ENCODE measurements around the gene KAT2A.
A peak's percentile ranks its signal among the peaks of the same experiment; 100 is the strongest.

The KAT2A gene

DNA sequence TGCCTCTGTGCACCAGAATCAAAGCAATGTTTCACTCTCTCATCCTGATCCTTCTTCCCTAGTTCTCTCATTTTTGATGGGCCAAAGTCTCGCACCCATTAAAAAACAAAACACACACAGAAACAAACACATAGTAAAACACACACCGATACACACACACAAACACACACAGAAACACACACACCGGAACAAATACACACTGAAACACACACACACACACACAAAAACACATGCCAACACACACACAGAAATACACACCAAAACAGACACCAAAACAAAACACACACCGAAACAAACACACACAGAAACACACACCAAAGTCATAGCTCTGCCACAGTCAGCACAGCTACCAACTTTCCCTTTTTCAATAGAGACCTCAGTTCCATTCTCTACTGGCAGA lies 10.1 kb upstream of the KAT2A start:
- H3K4me1 ChIP-seq (ENCODE audit: control insufficient read depth, insufficient read depth, low read length), result peaks cover 24% of the 10 kb centered on the region
- H3K27ac ChIP-seq (ENCODE audit: extremely low read depth, low read depth, low read length), result no peak overlapping the region
- POLR2A ChIA-PET, result interaction anchor here (0.5 to 1.2 kb wide), 2 partner anchors 11 to 129 kb away, joined by 3 to 4 read pairs; no protein-coding TSS in a partner anchor
- TF ChIP-seq YY2 (tag by site-specific recombination; IDR thresholded peaks at IDR 0.05), result no peak
- TF ChIP-seq, protein P1, sequence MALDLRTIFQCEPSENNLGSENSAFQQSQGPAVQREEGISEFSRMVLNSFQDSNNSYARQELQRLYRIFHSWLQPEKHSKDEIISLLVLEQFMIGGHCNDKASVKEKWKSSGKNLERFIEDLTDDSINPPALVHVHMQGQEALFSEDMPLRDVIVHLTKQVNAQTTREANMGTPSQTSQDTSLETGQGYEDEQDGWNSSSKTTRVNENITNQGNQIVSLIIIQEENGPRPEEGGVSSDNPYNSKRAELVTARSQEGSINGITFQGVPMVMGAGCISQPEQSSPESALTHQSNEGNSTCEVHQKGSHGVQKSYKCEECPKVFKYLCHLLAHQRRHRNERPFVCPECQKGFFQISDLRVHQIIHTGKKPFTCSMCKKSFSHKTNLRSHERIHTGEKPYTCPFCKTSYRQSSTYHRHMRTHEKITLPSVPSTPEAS (tag by site-specific recombination; IDR thresholded peaks at IDR 0.05), result peak; percentile 97
- H3K36me3 ChIP-seq (ENCODE audit: control insufficient read depth in 2 of 2, insufficient read depth in 1 of 2, low read length in 2 of 2), result peaks cover 31 to 81% of the 10 kb centered on the region in 2 experiments
- no peak overlapping the region for H3K4me3 ChIP-seq (ENCODE audit: low read depth, low read length)
- no peaks in the 10 kb centered on the region for H3K9me3 ChIP-seq (ENCODE audit: control insufficient read depth, insufficient read depth, low read depth, low read length)
- CTCF ChIA-PET, result interaction anchor here (0.6 to 1.3 kb wide), 5 partner anchors 11 to 824 kb away, joined by 3 to 5 read pairs (median 4); no protein-coding TSS in a partner anchor

DNA sequence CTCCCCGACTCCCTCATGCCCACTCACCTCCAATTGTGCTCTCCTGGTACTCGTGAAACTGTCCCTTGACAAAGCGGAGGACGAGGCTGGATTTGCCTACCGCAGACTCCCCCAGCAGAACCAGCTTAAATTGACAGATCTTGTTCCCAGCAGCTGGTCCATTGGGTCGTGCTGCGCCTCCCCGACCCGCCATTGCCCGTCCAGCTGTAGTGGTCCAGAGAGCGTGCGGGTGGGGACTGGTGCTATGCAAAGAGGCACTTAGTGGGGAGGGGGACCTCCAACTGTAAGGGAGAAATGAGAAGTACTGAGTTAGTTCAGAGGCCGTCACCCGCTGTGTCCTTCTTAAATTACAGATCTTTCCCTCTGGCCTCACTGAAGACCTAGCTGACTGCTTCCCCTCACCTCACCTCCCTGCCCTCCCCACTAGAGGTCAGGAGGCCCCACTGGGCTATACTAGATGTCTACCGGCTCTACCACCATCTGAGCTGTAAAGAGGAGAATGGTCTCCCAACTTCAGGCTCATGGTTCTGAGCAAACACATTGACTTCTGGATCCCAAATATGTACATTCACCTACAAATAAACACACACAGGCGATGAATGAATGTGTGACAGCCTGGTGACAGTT lies 9.3 kb upstream of the KAT2A start:
- H3K36me3 ChIP-seq (ENCODE audit: control insufficient read depth in 2 of 2, insufficient read depth in 1 of 2, low read length in 2 of 2), result peaks cover 38 to 85% of the 10 kb centered on the region in 2 experiments
- CTCF ChIA-PET, result interaction anchor here (0.6 to 1.9 kb wide), 7 partner anchors 11 to 118 kb away, joined by 3 to 5 read pairs (median 4); partner anchors contain the start of gene NKIRAS2

DNA sequence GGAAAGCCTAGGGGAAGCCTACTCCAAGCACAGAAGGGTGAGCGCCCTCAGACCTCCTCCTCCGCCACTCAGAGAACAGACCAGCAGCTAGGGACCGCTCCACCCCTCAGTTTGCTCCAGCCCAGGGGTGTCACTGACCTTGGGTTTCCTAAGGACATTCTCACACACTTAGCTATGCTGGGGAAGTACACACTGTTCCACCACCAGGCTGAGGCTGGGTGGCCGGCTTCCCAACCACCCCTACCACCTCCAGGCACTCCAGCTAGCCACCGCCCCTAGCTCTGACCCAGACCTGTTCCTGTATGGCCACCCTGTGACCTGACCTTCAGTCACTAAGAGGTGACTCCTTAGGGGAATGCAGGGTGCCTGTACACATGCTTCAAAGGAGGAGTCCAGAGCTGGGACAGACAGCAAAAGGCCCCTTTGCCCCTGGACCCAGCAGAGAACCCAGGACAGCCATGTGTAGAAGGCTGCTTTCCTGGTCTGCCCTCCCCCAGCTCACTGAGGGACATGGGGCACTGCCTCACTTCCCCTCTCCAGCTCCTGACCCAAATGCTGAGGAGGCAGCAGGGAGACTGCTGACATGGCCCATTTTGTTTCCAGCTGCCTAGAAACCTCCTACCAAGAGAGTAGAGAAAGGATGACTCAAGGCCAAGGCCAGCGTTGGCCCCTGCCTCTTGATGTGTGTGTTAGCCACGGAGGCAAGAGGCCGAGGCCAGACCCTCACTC lies 8.1 kb upstream of the KAT2A start:
- Histone ChIP-seq H3K4me3 (ENCODE audit: low read depth, low read length) (no peak overlapping the region), H3K9me3 (ENCODE audit: control insufficient read depth, insufficient read depth, low read depth, low read length) (no peaks in the 10 kb centered on the region), H3K27ac (ENCODE audit: extremely low read depth, low read depth, low read length) (no peak overlapping the region), H3K36me3 (ENCODE audit: control insufficient read depth in 2 of 2, insufficient read depth in 1 of 2, low read length in 2 of 2) (peaks cover 39 to 89% of the 10 kb centered on the region in 2 experiments), H3K4me1 (ENCODE audit: control insufficient read depth, insufficient read depth, low read length) (peaks cover 17% of the 10 kb centered on the region)
- TF ChIP-seq, protein P2, sequence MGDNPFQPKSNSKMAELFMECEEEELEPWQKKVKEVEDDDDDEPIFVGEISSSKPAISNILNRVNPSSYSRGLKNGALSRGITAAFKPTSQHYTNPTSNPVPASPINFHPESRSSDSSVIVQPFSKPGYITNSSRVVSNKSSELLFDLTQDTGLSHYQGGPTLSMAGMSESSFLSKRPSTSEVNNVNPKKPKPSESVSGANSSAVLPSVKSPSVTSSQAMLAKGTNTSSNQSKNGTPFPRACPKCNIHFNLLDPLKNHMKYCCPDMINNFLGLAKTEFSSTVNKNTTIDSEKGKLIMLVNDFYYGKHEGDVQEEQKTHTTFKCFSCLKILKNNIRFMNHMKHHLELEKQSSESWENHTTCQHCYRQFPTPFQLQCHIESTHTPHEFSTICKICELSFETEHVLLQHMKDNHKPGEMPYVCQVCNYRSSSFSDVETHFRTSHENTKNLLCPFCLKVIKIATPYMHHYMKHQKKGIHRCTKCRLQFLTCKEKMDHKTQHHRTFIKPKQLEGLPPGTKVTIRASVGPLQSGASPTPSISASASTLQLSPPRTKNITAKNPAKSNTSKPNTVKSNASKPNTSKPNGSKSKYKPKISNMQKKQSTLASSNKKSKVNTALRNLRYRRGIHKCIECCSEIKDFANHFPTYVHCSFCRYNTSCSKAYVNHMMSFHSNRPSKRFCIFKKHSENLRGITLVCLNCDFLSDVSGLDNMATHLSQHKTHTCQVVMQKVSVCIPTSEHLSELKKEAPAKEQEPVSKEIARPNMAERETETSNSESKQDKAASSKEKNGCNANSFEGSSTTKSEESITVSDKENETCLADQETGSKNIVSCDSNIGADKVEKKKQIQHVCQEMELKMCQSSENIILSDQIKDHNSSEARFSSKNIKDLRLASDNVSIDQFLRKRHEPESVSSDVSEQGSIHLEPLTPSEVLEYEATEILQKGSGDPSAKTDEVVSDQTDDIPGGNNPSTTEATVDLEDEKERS (tag by site-specific recombination; IDR thresholded peaks at IDR 0.05), result no peak
- TF ChIP-seq, protein P3, sequence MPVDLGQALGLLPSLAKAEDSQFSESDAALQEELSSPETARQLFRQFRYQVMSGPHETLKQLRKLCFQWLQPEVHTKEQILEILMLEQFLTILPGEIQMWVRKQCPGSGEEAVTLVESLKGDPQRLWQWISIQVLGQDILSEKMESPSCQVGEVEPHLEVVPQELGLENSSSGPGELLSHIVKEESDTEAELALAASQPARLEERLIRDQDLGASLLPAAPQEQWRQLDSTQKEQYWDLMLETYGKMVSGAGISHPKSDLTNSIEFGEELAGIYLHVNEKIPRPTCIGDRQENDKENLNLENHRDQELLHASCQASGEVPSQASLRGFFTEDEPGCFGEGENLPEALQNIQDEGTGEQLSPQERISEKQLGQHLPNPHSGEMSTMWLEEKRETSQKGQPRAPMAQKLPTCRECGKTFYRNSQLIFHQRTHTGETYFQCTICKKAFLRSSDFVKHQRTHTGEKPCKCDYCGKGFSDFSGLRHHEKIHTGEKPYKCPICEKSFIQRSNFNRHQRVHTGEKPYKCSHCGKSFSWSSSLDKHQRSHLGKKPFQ (tag by site-specific recombination; IDR thresholded peaks at IDR 0.05), result no peak
- TF ChIP-seq ZNF654 (tag by site-specific recombination; IDR thresholded peaks at IDR 0.05; ENCODE audit: low read depth) (no peak), ZNF341 (tag by site-specific recombination; IDR thresholded peaks at IDR 0.05; ENCODE audit: low read depth) (no peak), ZNF37A (tag by site-specific recombination; IDR thresholded peaks at IDR 0.05) (no peak), ZNF76 (tag by site-specific recombination; IDR thresholded peaks at IDR 0.05; ENCODE audit: borderline replicate concordance, low read depth) (no peak)
- TF ChIP-seq, protein P4, sequence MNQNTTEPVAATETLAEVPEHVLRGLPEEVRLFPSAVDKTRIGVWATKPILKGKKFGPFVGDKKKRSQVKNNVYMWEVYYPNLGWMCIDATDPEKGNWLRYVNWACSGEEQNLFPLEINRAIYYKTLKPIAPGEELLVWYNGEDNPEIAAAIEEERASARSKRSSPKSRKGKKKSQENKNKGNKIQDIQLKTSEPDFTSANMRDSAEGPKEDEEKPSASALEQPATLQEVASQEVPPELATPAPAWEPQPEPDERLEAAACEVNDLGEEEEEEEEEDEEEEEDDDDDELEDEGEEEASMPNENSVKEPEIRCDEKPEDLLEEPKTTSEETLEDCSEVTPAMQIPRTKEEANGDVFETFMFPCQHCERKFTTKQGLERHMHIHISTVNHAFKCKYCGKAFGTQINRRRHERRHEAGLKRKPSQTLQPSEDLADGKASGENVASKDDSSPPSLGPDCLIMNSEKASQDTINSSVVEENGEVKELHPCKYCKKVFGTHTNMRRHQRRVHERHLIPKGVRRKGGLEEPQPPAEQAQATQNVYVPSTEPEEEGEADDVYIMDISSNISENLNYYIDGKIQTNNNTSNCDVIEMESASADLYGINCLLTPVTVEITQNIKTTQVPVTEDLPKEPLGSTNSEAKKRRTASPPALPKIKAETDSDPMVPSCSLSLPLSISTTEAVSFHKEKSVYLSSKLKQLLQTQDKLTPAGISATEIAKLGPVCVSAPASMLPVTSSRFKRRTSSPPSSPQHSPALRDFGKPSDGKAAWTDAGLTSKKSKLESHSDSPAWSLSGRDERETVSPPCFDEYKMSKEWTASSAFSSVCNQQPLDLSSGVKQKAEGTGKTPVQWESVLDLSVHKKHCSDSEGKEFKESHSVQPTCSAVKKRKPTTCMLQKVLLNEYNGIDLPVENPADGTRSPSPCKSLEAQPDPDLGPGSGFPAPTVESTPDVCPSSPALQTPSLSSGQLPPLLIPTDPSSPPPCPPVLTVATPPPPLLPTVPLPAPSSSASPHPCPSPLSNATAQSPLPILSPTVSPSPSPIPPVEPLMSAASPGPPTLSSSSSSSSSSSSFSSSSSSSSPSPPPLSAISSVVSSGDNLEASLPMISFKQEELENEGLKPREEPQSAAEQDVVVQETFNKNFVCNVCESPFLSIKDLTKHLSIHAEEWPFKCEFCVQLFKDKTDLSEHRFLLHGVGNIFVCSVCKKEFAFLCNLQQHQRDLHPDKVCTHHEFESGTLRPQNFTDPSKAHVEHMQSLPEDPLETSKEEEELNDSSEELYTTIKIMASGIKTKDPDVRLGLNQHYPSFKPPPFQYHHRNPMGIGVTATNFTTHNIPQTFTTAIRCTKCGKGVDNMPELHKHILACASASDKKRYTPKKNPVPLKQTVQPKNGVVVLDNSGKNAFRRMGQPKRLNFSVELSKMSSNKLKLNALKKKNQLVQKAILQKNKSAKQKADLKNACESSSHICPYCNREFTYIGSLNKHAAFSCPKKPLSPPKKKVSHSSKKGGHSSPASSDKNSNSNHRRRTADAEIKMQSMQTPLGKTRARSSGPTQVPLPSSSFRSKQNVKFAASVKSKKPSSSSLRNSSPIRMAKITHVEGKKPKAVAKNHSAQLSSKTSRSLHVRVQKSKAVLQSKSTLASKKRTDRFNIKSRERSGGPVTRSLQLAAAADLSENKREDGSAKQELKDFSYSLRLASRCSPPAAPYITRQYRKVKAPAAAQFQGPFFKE (tag by site-specific recombination; IDR thresholded peaks at IDR 0.05; ENCODE audit: borderline replicate concordance), result no peak
- POLR2A ChIA-PET, result interaction anchor here (0.6 kb wide), 1 partner anchor 267 kb away, joined by 3 read pairs; no protein-coding TSS in a partner anchor
- CTCF ChIA-PET, result interaction anchor here (0.5 to 1.9 kb wide), 5 partner anchors 10 to 109 kb away, joined by 3 to 4 read pairs (median 3); partner anchors contain the start of gene NKIRAS2

More for the DNA sequence above, 9.3 kb upstream of the KAT2A start:
- Histone ChIP-seq H3K9me3 (ENCODE audit: control insufficient read depth, insufficient read depth, low read depth, low read length) (no peaks in the 10 kb centered on the region), H3K27ac (ENCODE audit: extremely low read depth, low read depth, low read length) (no peak overlapping the region), H3K4me1 (ENCODE audit: control insufficient read depth, insufficient read depth, low read length) (peaks cover 18% of the 10 kb centered on the region), H3K4me3 (ENCODE audit: low read depth, low read length) (no peak overlapping the region)
- POLR2A ChIA-PET, result interaction anchor here (1.2 kb wide), 1 partner anchor 10 kb away, joined by 4 read pairs; no protein-coding TSS in a partner anchor
- TF ChIP-seq, protein P5, sequence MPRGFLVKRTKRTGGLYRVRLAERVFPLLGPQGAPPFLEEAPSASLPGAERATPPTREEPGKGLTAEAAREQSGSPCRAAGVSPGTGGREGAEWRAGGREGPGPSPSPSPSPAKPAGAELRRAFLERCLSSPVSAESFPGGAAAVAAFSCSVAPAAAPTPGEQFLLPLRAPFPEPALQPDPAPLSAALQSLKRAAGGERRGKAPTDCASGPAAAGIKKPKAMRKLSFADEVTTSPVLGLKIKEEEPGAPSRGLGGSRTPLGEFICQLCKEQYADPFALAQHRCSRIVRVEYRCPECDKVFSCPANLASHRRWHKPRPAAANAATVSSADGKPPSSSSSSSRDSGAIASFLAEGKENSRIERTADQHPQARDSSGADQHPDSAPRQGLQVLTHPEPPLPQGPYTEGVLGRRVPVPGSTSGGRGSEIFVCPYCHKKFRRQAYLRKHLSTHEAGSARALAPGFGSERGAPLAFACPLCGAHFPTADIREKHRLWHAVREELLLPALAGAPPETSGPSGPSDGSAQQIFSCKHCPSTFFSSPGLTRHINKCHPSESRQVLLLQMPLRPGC (tag by site-specific recombination; IDR thresholded peaks at IDR 0.05), result no peak
- TF ChIP-seq ZNF202 (tag by site-specific recombination; IDR thresholded peaks at IDR 0.05; ENCODE audit: borderline replicate concordance) (no peak), ZNF555 (tag by site-specific recombination; conservative IDR thresholded peaks at IDR 0.05) (no peak), ZFP69B (tag by site-specific recombination; IDR thresholded peaks at IDR 0.05) (no peak), ZNF350 (tag by site-specific recombination; IDR thresholded peaks at IDR 0.05) (no peak), HOXC10 (CRISPR knock-in tag; IDR thresholded peaks at IDR 0.05) (no peak)
